HL-60 (cell line): Measurements from ENCODE around the gene EFNA4.

Source experiments
- GABPA ChIP-seq: IDR thresholded peaks from 2 replicates; pipeline ENCODE4 v1.6.1; 2012; ENCODE audit warnings: low read depth
- REST ChIP-seq: IDR thresholded peaks from 2 replicates; pipeline ENCODE4 v1.6.1; 2012; ENCODE audit warnings: low read depth; ENCODE audit not compliant: insufficient replicate concordance
- SPI1 ChIP-seq: IDR thresholded peaks from 2 replicates; pipeline ENCODE4 v1.6.1; 2012; ENCODE audit warnings: low read depth, mild to moderate bottlenecking, borderline replicate concordance
- TF ChIP-seq, protein P1 (sequence below): IDR thresholded peaks from one replicate; pipeline ENCODE4 v1.5.1; 2011; ENCODE audit warnings: low read length, control low read depth, inconsistent platforms; ENCODE audit not compliant: insufficient read depth

DNA sequence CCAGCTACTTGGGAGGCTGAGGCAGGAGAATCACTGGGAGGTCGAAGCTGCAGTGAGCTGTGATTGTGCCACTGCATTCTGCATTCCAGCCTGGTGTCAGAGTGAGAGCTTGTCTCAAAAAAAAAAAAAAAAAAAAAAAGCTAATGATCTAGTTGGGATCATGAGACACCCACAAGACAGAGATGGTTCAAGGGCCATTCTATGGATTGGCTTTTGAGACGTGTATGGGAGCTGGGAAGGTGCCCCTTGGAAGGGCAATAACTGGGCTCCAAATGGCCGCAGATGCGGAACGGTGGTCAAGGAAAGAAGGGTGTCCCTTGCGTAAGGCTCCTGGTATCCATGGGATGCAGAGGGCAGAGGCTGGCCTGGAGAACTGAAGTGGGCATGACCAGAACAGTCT is 19.2 kb upstream of the EFNA4 start:
- TF ChIP-seq, protein P1, sequence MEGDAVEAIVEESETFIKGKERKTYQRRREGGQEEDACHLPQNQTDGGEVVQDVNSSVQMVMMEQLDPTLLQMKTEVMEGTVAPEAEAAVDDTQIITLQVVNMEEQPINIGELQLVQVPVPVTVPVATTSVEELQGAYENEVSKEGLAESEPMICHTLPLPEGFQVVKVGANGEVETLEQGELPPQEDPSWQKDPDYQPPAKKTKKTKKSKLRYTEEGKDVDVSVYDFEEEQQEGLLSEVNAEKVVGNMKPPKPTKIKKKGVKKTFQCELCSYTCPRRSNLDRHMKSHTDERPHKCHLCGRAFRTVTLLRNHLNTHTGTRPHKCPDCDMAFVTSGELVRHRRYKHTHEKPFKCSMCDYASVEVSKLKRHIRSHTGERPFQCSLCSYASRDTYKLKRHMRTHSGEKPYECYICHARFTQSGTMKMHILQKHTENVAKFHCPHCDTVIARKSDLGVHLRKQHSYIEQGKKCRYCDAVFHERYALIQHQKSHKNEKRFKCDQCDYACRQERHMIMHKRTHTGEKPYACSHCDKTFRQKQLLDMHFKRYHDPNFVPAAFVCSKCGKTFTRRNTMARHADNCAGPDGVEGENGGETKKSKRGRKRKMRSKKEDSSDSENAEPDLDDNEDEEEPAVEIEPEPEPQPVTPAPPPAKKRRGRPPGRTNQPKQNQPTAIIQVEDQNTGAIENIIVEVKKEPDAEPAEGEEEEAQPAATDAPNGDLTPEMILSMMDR, result no peak
- TF ChIP-seq SPI1 (no peak), GABPA (no peak), REST (no peak)
